GM19397 (cell line): ENCODE measurements around the gene ZNRD2.
A peak's percentile ranks its signal among the peaks of the same experiment; 100 is the strongest.
"Not testable (repeated sequence)": the region's sequence is repeated elsewhere in the genome, so short reads cannot be mapped to it uniquely, and the experiment has no call there.

Experiments used
- ATAC-seq: cut with Tn5 transposase; IDR thresholded peaks from one replicate; pipeline ENCODE4 v1.9.1; 2021; ENCODE audit warnings: mild to moderate bottlenecking, moderate library complexity; ENCODE audit not compliant: unreplicated experiment

ZNRD2 gene, protein sequence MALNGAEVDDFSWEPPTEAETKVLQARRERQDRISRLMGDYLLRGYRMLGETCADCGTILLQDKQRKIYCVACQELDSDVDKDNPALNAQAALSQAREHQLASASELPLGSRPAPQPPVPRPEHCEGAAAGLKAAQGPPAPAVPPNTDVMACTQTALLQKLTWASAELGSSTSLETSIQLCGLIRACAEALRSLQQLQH

DNA sequence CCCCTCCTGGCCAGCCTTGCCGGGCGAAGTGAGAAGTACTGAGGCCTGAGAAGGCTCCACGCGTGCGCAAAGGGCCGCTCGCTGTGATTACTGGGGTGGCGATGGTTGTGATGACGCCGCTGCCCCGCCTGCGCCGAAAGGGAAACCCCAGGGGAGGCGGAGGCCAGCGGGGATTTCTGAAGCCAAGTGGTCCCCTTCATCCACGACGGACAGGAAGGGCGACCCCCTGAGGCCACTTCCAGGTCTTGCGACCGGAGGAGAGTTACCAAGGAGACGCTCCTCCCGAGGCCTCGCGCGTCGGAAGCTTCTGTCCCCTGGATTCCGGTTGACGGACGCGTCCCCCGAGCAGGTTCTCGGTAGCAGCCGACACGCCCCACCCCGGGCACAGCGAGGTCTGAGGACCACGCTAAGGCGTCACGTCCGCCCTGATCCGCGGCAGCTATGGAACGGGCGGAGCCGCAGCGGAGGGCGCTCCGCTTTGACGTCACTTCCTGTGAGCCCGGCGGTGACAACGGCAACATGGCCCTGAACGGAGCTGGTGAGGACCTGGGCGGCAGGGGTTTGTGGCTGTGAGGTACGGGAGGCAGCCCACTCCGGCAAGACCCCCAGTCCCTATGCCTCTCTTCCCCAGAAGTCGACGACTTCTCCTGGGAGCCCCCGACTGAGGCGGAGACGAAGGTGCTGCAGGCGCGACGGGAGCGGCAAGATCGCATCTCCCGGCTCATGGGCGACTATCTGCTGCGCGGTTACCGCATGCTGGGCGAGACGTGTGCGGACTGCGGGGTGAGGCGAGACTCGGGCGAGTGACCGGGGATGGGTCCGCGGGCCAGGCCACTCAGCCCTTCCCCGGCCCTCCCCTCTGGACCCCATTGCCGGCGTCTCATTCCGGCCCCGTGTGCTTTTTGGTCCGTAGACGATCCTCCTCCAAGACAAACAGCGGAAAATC is at the start of gene ZNRD2:
Gene ZNRD2, plus strand, starts transcription at position 505 of the 946 bp plus-strand sequence. Its CDS starts 15 bp downstream, at position 520.
- peak; percentile 62 for ATAC-seq

DNA sequence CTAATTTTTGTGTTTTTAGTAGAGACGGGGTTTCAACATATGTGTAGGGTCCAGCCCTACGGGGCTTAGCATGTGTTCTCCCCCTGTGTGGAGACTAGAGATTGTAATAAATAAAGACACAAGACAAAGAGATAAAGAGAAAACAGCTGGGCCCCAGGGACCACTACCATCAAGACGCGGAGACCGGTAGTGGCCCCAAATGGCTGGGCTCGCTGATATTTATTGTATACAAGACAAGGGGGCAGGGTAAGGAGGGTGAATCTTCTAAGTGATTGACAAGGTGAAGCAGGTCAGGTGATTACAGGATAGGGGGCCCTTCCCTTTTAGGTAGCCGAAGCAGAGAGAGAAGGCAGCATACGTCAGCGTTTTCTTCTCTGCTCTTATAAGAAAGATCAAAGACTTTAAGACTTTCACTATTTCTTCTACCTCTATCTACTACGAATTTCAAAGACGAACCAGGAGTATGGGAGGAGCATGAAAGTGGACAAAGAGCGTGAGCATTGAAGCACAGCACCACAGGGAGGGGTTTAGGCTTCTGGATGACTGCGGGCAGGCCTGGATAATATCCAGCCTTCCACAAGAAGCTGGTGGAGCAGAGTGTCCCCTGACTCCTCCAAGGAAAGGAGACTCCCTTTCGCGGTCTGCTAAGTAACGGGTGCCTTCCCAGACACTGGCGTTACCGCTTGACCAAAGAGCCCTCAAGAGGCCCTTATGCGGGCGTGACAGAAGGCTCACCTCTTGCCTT is 48.3 kb upstream of the ZNRD2 start:
- not testable (repeated sequence) for ATAC-seq

DNA sequence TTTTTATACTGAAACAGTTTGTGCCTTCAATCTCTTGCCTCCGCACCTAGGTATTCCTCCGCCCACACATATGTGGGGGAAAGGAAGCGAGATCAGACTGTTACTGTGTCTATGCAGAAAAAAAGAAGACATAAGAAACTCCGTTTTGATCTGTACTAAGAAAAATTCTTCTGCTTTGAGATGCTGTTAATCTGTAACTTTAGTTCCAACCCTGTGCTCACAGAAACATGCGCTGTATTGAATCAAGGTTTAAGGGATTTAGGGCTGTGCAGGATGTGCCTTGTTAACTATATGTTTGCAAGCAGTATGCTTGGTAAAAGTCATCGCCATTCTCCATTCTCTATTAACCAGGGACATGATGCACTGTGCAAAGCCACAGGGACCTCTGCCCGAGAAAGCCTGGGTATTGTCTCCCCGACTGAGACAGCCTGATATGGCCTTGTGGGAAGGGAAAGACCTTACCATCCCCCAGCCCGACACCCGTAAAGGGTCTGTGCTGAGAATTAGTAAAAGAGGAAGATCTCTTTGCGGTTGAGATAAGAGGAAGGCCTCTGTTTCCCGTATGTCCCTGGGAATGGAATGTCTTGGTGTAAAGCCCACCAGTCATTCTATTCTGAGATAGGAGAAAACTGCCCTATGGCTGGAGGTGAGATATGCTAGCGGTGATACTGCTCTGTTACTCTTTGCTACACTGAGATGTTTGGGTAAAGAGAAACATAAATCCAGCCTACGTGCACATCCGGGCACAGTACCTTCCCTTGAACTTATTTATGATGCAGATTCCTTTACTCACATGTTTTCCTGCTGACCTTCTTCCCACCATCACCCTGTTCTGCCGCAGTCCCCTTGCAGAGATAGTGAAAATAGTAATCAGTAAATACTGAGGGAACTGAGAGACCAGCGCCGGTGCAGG is 47.3 kb upstream of the ZNRD2 start:
- not testable (repeated sequence) for ATAC-seq

DNA sequence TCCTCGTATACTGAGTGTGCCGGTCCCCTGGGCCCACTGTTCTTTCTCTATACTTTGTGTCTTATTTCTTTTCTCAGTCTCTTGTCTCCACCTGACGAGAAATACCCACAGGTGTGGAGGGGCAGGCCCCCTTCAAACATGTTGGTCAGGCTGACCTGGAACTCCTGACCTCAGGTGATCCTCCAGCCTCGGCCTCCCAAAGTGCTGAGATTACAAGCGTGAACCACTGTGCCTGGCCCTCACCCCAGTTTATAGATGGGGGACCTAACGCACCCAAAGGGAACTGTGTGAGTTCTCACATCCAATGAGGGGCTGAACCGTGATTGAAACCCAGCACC is 46.7 kb upstream of the ZNRD2 start:
- ATAC-seq: not testable (repeated sequence)

DNA sequence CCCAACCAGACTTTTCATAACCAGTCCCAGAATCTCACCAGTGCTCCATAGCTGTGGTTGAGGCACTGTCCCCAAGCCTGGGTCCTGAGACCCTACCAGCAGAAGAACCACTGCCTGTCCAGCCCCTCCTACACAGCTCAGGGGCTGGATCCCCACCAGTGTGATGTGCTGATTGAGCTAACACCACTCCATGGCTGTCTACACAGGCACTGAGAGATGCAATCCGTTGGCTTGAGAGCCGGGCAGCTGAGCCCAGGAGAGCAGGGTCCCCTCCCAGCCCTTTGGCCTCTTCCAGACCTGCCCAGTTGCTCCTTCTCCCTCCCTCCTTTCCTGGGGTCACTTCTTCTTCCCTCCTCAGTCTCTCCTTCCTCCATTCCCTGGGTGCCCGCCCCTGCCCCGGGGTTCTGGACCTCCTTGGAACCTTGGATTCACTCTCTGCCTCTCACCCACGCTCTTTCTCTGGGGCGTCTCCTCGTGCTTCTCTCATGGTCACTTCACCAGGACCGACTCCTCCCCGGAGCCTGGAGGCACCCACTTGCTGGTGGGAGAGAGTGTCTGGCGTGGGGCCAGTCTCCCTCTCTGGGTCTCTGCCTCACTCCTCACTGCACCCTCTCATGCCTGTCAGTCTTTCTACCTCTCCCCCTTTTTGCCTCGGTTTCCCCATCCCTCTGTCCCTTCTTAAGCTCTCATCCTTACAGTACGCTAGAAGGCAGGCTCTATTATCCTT is 46.1 kb upstream of the ZNRD2 start:
- no peak for ATAC-seq

DNA sequence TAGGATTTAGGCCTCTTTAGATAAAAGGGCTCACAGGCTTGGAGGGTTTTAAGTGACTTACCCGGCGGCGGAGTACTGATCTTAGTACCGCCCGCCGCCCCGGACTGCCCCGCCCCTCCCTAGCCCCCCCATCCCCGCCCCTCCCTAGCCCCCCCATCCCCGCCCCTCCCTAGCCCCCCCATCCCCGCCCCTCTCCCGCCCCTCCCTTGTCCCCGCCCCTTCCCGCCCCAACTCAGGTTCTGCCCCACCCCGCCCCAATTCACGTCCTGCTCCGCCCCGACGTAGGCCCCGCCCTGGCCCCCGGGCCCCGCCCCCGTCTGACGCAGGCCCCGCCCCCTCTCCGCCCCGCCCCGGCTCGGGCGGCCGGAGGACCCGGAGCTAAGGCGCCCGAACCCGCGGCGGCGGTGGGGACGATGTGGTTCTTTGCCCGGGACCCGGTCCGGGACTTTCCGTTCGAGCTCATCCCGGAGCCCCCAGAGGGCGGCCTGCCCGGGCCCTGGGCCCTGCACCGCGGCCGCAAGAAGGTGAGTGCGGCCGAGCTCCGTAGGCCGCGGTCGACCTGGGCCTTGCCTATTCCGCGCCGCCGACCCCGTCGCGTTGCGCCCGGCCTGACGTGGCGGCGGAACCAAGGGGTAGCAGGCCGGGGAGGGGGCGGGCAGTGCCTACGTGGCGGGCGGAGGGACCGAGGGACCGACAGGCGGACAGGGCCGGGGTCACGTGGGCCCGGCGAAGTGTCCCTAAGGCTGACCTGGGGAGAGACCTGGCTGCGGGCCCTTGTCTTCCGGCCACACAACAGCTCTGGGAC is 45.3 kb upstream of the ZNRD2 start, which contains the start of gene SCYL1:
Gene SCYL1, plus strand, starts transcription at position 343 of the 805 bp plus-strand sequence. Its CDS starts 71 bp downstream, at position 414.
- ATAC-seq: peak; percentile 59

DNA sequence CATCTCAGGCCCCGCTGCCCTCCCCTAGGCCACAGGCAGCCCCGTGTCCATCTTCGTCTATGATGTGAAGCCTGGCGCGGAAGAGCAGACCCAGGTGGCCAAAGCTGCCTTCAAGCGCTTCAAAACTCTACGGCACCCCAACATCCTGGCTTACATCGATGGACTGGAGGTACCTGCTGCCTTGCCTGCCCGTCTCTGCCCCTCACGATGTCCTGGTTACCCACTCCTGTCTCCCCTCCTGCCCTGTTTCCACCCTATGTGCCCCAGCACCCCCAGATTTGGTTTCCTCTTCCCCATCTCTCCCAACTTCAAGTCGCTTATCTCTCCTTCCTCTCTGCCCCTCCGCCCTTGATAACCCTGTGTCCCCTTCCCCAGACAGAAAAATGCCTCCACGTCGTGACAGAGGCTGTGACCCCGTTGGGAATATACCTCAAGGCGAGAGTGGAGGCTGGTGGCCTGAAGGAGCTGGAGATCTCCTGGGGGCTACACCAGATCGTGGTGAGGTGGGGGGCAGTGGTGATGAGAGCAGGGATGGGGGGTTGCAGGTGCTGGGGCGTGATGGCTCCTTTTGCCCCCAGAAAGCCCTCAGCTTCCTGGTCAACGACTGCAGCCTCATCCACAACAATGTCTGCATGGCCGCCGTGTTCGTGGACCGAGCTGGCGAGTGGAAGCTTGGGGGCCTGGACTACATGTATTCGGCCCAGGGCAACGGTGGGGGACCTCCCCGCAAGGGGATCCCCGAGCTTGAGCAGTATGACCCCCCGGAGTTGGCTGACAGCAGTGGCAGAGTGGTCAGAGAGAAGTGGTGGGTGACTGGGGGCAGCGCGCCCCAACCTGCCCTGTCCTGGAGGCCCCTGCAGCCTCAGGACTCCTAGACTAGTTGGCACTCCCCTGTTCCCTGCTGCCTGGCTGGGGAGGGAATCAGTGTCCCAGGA is 44.5 kb upstream of the ZNRD2 start:
- ATAC-seq: no peak

DNA sequence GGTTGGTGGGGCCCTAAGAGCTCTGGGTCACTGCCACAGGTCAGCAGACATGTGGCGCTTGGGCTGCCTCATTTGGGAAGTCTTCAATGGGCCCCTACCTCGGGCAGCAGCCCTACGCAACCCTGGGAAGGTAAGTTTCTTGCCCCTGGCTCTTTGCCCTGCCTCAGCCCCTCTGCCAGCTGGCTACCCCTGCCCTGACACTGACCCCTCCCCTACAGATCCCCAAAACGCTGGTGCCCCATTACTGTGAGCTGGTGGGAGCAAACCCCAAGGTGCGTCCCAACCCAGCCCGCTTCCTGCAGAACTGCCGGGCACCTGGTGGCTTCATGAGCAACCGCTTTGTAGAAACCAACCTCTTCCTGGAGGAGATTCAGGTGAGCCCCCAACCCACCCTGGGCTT is 43.5 kb upstream of the ZNRD2 start:
- no peak for ATAC-seq

DNA sequence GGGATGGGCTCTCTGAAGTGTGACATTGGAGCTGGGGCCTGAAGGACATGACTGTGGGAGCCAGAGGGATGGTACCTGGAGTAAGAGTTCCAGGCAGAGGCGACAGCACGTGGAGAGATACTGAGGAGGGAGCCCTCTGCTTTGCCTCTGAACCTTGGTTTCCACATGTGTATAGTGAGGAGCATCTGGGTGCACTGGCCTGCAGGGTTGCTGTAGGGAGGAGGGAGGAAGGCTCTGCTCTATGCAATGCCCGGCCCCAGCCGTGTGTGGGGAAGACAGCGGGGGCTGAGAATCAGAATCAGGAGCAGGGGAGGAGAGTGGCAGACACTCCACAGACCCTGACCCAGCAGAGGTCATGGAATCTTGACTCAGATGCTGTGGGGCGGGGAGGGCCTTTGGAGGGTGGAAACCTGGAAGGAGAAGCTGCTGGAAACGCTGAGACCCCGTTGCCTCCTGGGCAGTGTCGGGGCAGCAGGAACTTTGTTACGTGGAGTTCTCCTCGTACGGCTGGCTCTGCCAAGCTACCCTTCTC is 41.4 kb upstream of the ZNRD2 start:
- no peak for ATAC-seq

DNA sequence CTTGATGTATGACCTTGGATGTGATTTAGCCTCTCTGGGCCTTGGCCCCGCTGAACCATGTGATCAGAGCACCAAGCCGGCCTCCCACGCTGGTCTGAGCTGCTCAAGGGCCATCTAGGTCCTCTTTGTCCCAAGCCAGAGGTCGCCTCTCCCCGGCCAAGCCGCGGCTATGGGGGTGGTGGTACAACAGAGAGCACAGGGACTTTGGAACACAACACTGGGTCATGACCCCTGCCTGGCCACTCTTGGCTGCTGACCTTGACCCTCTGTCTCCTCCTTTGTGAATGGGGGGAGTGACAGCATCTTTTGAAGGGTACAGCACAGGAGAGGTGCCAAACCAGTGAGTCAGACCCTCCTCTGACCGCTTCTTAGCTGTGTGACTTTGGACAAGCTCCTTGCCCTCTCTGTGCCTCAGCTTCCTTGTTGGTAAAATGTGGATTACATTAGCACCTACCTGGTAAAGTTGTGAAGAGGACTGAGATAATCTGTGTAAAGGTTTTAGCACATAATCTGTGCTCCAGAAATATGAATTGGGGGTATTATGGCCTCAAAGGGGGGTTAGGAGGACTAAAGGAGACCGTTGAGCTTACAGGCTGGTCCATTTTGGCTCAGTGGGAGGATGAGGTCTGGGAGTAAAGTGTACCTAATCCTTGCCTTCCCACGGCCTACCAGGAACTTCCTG is 40.7 kb upstream of the ZNRD2 start:
- no peak for ATAC-seq

DNA sequence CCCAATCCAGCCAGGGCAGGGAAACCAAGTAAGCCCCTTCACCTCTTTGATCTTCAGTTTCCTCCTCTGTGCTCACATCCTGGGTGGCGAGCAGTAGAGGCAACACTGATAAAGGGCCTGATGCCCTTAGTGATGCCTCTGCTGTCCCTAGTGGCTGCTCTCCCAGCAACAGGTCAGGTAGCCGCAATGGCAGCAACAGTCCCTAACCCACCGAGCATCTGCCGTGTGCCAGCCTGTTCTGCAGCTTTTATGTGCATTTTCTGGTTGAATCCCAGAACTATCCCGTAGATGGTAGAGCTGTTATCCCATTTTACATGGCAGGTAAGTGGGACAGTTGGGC is 40.1 kb upstream of the ZNRD2 start:
- no peak for ATAC-seq

DNA sequence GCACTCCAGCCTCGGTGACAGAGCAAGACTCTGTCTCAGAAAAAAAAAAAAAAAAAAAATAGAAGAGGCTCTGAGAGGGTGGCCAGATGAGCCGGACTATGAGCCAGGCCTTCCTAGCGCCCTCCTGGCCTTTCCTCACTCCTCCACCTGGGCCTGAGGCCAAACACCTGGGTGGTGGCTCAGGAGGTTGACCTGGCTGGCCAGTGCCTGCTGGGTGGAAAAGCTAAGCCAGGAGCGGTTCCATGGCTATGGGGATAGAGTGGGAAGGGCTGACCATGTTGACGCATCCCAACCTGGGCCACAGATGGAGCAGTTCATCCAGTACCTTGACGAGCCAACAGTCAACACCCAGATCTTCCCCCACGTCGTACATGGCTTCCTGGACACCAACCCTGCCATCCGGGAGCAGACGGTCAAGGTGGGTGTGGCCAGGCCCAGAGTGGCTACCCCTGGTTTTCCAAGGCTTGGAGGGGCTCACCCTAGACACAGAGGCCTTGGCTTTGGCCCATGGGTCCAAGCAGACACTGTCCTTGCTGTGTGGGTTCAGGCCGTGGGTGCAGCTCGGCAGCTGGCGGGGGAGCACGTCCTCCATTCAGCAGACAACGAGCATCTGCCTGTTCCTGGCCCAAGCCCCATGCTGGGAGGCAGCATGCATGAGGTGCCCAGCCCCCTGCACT is 37.8 kb upstream of the ZNRD2 start:
- no peak for ATAC-seq

DNA sequence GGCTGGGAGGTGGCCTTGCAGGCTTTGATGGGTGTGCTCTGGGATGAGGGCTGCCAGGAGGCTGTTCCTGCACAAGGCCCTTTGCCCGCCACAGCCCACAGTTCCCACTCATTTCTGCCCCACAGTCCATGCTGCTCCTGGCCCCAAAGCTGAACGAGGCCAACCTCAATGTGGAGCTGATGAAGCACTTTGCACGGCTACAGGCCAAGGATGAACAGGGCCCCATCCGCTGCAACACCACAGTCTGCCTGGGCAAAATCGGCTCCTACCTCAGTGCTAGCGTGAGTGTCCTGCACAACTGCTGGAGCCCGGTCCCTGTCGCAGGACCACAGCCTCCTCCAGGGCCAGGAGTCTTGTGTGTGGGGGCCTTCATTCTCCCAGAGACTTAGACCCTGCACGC is 35.2 kb upstream of the ZNRD2 start:
- no peak for ATAC-seq

DNA sequence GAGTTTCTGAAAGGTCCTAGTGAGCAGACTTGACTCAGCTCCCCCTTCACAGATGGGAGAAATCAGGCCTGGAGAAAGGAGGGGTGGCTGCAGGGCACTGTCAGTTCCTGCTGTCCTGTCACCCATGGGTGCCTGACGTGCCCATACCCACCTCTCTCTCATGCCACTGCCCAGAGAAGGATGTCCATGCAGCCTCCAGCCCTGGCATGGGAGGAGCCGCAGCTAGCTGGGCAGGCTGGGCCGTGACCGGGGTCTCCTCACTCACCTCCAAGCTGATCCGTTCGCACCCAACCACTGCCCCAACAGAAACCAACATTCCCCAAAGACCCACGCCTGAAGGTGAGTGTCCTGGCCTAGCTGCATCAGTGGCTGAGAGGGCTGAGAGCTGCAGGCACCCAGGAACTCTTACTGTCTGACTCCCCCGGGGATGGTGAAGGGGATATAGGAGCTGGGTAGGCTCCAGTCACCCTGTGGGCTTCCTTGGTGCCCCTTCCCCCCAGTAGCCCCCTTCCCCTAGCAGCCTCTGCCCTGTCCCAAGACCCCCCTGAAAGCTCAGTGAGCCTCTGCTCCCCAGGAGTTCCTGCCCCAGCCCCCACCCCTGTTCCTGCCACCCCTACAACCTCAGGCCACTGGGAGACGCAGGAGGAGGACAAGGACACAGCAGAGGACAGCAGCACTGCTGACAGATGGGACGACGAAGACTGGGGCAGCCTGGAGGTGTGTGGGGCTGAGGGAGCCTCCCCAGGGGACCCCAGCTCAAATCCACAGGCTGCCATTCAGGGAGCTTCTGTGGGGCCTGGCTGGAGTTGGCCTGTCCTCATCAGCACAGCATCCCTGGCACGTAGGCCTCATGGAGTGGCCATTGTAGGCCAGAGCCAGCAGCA is 33.6 kb upstream of the ZNRD2 start:
- ATAC-seq: no peak

DNA sequence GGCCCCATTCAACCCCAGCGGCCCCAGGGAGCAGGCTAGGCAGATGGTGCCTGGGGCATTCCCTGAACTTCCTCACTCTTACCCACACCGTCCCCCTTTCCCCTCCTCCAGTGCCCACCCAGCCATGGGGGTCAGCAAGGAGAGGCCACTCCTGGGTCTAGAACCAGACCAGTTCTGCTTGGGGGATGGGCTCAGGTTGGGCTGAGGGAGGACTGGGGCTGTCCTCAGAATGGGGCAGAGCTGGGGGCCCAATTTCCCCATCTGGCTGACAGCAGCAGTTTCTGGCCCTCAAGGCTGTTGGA is 33.0 kb upstream of the ZNRD2 start:
- ATAC-seq: no peak
